Hematopoietic multipotent progenitor cell treated with erythropoietin and hydrocortisone succinate and interleukin-3 and kit ligand, for 4 days (in vitro differentiated cells): ENCODE results near the gene CHN2.

ENCODE experiments used
- DNase-seq: peaks from one replicate; pipeline ENCODE4 v3.0.0-alpha.2; 2015

The CHN2 gene

DNA sequence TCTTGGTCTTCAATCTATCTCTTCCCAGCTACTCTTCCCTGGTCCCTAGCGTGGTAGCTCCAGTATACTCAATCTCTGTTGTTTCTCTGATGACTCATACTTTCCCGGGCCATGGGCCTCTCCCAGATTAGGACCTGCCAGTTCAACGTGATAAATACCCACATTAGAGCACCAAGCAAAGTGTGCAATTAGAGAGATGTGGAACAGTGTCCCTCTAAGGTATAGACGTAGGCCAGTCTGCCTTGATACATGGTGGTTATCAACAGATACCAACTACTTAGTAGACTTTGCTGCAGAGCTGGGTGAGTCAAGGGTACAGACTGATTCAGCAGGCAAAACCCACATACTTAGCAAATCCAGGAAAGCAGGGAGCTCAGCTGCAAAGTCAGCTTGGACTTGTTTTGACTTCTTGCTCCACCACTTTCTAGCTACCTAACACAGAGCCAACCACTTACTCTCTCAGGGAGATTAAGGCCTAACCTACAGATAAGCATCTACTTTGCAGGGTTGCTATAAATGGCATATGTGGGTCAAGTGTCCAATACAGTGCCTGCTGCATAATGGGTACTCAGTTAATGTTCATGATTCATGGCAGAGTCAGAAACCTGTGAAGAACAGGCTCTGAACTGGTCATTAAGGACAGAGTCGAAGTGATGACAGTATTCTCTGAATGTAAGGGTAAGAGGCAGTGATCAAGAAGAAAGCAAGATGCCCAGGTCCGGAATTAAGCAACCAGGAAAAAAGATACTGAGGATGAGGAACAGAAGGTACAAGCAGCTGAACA lies 176.1 kb downstream of the CHN2 start:
- peak; percentile 61 for DNase-seq

DNA sequence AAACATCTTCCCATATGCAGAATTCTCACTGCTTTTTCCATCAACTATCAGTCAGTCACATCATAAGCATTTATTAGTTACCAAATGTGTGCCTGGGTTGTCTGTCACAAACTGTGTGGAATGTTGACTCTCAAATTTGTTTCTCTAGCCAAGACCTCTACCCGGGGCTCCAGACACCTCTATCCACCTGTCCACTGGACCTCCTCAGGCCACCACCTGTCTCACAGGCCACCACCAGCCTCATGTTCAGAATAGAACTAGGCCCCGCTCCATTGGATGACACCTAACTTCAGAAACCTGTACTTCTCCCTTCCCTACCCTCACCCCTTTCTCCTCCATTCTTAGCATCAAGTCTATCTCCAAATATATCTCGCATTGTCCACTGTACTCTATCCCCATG lies 176.9 kb downstream of the CHN2 start:
- no peak for DNase-seq

DNA sequence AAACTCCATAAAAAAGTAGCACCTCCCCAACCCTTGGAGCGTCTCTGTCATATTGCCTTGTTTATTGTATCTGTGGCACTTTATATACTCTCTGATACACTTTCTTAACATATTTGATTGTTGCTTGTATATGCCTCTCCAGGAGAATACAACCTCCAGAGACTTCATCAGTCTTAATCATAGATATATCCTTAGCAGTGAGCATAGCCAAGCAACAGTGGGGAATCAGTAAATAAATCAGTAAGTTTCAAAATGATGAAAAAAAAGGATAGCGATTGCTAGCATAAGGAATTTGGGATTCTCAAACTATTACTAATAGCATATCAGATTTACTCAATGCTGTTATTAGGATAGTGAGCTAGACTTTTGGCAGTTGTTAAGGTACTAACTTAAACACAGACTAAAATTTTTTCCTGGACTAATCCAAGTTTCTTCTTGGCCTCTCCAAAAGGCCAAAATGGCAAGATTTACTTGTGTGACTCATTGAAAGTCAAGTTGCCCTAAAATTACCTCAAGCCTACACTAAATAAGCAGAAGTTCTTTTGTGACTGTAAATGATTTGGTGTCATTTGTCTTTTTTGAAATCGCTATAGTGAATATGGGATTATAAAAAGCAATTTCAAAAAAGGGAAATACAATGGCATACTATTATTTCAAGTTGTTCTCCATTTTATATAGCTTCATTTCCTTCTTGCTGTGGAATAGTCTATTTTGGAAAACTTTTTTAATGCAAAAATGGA lies 177.9 kb downstream of the CHN2 start:
- no peak for DNase-seq

DNA sequence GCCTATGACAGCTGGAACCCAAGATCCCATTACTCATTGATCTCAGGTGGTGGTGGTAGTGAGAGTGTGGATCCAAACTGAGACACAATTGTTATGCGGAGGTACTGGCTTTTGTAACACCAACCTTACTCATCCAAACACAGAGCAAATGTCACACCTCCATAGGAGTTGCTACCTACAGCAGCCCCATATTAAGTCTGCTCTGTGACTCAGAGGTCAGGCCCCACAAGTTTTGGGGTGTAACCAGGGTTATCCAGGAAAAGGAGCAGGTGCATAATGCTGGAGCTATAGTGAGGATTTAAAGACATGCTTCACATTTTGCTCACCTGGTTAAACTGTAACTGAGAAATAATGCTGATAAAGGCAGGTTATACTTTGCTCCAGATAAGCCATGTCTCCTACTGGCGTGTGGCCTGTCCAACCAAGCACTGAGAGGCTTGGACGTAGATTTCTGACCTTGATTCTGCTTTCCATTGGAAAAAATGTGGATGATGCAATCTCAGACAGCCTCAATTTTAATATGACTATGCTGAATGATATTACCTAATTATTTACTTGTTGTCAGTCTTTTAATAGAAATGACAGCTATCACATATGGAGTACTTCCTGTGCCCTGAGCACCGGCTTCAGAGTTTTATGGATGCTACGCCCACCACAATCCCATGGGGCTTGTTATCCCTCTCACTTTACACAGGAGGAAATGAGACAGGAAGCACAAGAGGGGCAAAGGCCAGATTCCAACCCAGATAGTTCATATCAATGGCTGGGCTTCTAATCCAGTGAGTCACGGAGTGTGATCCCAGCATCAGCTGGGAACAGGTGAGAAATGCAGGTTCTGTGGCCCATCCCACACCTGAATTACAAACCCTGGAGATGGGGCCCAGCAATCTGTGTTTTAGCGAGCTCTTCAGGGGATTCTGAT lies 181.3 kb downstream of the CHN2 start:
- DNase-seq = no peak

DNA sequence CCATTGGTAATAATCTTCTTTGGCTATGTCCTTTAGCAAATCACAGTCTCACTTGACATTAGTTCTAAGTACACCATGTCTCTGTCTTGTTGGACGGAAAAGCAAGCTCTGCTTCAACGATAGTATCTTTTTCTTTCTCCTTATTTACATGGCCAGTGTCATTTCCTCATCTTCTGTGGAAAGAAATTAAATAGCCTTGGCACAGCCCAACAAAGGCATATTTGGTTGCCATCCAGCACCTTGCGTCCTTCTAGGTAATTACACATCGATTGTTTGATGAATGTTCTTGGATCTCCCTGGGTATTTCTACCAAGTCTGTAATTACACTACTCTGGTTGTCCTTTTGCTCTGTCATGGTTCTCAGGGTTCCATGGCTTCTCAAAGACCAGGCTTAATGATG lies 183.1 kb downstream of the CHN2 start:
- no peak for DNase-seq

DNA sequence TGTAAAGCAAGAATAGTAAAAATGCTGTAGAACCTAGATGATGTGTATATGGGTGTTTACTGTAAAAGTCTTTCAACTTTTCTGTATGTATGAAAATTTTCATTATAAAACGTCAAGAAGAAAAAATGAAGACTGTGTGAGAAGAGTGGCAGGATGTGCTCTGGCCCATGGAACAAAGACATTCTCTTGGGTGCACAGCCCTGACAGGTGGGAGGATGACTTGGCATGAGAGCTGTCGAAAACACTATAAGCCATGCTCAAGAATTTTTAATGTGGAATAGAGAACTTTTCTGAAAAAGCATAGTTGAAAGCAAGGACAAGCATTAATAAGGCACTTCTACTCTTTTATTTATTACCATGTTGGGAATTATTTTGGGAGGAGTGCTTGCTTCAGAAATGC lies 185.0 kb downstream of the CHN2 start:
- no peak for DNase-seq

DNA sequence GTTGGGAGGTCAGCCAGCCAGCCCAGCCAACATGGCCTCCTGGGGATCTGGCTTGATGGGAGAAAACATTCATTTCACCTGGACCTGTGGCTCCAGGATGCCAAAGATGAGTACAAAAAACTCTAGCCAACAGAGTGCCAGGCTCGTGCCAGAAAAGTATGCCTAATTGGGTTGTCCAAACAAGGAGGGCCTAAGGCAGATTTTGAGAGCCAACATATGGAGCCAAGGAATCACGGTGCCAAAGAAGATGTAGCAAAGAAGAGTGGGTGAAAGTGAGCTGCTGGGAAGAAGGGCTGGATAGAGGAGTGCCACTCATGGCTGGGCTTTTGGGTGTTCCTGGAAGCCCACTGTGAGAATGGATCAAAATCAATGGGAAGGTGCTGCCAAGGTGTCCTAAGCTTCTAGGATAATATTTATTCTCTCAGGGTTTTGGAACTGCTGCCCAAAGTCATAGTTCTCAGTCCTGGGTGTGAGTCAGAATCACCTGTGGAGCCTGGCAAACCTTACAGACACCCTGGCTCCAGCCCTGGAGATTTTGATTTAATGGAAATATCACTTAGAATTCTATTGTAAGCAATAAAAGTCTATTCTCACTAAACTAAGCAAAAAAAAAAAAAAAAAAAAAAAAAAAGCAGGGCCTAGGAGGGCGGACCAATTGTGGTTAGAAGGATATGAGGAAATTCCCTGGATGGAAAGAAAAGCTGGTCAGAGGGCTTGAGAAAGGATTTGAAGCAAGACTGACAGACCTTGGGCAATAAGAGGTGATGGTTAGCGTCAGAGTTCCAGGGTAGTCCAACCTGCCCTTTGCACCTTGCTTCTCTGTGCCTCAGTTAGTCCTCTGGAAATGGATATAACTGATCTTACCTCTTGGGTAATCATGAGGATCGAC lies 186.9 kb downstream of the CHN2 start:
- DNase-seq = no peak

DNA sequence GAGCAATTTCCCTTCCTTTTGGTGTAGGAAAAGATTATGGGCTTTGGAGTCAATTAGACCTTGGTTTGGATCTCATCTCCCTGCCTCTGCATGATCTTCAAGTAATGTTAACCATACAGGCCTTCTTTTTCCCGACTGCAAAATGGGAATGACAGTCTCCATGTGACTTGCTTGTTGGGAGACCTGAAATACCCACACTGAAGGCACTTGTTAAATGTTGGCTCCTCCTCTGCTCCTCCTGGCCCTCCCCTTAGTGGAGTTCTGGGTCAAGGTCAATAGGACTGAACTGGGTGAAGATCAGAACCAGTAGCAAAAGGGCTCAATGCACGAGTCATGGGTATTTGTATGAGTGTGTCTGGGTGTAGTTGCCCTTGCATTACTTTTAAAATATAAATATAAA lies 189.7 kb downstream of the CHN2 start:
- no peak for DNase-seq

DNA sequence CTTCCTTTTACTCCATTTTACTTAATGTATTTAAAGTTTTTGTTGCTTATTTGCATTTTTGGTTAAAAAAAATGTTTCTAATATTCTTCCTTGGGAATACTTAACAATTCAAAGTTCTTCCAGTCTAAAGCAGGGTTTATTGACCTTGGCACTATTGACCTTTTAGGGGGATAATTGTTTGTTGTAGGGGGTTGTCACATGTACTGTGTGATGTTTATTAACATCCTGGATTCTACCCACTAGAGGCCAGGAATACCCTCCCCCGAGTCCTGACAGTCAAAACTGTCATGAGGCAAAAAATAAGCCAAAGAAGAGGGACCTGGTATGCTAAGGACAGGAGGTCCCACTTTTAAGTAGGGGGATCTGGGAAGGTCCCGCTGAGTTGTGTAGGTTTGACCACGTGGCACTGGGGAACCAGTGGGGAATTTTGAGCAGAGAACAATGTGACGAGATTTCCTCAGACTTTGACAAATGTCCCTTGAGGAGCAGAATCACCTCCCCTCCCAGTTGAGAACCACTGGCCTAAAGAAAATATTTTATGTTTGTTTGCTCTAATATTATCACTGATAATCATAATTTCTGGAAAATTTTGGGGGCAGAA lies 190.7 kb downstream of the CHN2 start:
- DNase-seq = no peak

DNA sequence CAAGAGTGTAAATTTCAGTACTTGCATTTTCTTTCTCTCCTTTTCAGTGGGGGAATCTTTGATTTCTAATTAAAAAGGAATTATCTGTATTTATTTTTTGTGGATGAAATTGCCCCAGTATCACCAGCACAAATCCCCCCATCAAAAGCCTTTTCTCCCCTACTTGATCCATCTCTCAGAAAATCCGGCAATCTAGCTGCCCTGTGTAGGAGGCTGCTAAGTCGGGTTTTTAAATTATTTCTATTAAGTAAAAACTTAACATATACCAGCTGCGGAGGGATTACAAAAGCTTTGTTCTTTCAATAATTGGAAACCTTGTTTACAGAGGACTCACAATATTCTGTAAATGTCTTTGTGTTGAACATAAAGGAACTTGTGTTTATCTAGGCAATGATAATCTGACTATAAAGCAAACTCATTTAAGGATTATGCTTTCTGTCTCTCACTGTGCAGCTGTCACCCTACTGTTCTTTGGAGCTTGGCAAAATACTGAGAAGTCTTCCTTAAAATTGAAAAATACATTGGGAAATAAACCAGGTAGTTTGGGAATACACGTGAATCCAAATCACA lies 191.7 kb downstream of the CHN2 start:
- no peak for DNase-seq

DNA sequence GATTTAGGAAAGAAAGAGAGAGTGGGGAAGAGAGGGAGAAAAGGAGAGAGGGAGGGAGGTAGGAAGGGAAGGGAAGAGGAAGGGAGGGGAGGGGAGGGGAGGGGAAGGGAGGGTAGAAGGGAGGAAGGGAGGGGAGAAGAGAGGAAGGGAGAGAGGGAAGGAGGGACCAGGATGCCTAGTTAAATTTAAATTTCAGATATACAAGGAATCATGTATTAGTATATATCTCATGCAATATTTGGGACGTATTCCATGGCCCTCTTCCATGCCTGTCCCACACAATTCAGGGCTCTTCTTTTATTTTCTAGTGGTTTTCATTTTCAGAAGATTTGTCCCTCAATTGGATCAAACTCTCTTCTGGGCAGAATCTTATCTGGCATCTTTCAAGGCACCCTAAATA lies 196.7 kb downstream of the CHN2 start:
- no peak for DNase-seq

DNA sequence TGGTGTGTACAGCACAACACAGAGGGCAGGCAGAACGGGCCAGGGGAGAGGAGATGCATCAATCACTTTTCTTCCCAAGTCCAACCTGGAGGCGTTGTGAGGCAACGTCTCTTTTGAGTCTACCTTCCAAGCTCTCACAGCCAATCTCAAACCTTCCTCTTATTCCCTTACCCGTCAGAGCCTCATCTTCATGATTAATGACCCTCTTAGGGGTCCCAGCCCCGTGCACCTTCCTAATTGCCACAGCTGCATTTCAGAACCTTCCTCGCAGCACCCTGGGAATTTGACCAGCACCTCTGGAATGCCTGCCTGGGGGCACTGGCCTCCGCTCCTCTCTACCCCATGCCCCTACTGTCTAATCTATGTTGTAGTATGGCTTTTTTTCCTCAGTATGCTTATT lies 199.7 kb downstream of the CHN2 start:
- DNase-seq = no peak

DNA sequence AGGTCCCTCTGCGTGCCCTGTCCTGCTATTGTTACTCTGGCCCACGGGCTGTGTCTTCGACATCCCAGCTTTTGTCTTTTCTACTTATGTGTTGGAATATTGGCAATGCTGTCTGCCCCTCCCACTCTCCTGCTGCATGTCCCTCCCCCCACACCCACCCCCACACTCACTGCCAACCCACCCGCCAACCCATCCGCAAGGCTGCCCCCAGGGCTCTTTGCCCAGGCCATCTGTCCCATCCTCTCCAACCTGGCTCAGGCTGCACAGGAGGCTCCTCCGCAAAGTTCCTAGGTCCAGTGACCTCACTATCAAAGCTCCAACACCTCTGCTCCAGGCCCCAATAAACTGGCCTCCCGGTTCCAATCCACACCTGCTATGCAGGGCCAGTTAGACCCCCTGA lies 202.0 kb downstream of the CHN2 start:
- DNase-seq = no peak

DNA sequence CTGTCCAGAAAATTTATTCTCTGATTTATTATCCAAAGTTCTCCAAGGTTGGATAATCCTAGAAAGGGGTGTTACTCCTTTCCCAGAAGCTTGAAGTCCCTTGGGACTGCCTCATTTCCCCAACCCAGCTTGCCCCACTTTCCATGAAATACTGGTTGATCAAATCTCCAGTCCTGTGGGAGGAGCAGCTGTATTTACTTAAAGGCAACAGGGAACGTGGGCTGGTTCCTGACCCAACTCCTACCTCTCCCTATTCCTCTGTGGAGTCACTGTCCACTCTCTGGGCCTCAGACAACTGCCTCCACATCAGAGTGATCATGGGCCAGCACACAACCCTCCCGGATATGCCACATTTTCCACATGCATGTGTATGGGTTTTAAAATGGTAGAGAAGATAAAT lies 202.8 kb downstream of the CHN2 start:
- no peak for DNase-seq

DNA sequence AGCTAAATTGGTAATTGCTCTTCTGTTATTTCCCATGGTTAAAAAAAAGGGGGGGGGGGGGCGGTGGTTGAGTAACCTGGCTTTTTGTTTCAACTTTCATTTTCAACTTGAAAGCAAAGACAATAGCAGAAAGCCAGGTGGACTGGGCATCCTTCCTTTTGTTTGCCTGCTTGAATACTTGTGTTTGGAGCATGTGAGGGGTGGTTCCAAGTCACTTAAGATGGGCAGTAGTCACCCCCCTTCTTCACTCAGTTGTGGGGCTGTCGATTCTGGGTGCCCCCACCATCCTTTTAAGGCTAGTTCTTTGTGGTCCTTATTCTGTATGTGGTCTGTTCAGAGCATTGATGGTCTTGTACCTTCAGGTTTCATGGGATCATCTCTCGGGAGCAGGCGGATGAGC lies 203.4 kb downstream of the CHN2 start:
- no peak for DNase-seq

DNA sequence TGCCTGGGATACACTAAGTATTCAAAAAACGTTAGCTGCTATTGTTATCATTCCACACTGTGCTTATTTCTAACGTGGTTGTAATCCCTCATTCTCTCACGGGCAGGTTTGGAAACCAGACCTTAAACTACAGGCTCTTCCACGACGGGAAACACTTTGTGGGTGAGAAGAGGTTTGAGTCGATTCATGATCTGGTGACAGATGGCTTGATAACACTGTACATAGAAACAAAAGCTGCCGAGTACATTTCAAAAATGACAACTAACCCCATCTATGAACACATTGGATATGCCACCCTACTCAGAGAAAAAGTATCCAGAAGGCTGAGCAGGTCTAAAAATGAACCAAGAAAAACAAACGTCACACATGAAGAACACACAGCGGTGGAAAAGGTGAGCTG lies 205.9 kb downstream of the CHN2 start:
- DNase-seq = no peak

DNA sequence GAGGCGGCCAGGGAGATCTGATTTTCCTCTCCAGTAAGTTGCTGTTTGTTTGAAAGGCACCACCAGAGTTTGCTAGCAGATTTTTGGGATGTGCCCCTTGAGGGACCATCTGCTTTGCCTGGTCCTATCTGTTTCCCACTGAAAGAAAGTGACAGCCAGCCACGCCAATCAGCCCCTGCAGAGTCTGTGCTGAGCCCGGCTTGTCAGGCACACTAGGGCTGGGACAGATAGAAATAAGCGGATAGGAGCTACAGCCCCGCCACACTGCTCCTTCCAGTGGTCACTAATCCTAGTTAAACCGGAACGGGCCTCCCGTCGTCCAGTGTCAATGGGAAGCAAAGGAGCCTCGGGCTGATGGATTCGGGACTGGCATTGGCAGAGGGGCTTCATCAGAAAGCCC lies 207.2 kb downstream of the CHN2 start:
- no peak for DNase-seq

DNA sequence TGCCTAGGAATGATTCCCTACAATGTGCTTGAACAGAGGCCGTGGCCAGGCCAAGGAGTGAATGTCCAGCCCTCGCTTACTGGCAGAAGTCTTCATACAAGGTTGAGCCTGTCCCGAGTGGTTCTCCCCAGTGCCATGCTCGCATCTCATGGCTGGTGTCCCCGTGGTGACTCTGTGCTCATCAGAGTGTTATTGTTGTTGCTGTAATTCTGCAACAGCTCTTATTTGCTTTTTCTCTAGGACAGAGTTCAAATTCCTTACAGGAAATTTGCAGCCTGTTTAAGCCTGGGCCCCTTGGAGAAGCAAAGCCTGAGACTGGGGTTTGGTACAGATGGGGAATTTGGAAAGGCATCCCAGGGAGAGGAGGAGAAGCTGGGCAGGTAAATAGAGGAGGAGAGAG lies 211.3 kb downstream of the CHN2 start:
- no peak for DNase-seq

DNA sequence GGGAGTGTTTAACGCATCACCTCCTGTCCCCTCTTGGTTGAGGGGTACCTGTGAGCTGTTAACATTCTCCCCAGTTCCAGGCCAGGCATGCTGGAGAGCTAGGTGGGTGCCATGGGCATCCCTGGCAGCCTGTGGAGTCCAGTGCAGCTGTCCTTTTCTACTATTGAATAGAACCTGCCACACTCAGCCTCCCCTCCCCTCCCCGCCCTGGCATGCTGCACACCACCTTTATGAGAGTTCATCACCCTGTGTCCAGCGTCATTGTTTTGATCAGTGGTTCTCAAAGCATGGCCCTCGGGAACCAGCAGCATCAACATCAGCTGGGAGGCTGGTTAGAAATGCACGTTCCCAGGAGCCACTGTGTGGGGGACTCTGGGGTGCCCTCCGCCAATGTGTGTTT lies 211.8 kb downstream of the CHN2 start:
- DNase-seq = no peak

DNA sequence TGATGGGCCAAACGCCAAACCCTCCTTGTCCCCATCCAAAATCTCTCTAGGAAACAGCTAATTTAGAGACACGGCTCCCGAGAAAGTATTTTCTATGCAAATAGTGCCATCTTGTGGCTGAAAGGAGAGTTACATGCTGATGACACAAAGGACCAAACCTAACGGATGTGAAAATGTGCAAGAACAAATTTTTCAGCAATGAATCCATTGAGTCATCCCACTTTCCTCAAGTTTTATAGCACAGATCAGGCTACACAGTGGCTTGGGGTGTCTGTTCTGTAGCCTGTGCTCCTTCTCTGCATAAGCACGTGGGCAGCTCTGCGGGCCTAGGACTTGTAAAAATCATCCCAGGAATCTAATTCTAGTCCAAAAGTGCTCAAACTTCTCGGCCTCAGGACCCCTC lies 214.3 kb downstream of the CHN2 start:
- peak; percentile 85 for DNase-seq

DNA sequence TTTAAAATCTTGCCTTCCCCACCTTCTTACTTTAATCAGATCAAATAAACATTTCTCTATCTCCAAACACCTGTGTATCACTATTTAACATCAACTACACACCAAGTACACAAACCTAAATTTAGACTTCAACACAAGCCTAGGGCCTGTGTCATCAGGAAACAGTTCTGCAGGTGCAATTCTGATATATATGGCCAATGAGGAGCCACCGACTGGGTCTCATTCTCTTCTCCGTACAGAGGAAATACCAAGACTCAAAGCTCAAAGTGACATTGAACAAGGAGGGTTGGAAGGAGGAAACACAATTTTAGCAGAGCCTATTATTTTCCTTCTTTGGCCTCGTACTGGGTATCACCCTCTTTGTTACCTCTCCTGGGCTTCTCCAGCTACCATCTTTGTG lies 216.4 kb downstream of the CHN2 start:
- DNase-seq = no peak

DNA sequence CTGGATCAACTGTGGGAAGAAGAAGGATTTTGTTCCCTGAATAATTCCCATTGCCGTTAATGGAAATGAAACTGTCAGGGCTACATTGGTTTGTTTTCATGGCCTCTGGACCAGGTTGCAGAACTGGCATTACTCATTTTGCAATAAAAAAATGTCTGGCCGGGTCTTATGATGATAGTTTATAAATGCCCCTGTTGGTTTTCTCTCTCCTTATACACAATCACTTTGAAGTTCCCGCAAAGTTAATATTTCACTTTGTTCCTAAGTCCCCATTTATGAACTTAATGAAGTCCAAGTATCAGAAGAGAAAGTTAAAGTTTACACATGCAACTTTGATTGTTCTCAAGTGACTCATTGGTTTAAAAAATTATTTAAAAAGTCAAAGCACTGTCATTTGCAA lies 218.3 kb downstream of the CHN2 start:
- DNase-seq = no peak
